ENCODE results near the gene MEGF11. TPM values are rescaled to one million over a fixed set of nuclear protein-coding genes. Genes with fewer than 3 reads are reported as not detected.

Gene MEGF11
- total RNA-seq, 1 experiment from 2014 or later: 1.2 TPM

DNA sequence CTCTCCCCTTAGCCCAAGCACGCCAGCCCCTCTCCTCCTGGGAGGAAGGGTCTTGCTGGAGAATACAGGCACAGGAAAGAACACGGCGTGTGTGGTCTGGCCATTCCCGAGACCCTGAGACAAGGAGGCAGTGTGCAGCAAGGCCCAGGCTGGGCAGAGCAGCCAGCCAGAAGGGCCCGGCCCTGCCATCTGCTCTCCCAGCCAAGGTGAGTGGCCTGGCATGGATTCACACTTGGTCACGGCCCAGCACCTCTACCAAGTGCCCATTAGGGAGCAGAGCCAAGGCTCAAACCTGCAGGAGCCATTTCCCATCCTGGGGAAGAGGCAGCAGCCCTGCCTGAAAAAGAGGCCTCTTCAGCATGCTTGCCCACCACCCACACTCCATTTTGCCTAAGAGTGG, 28.6 kb downstream of the MEGF11 start:
- no CpG with 5 or more reads among the region's 6 CpGs for WGBS (ENCODE audit: extremely low coverage, insufficient read length, low lambda C conversion rate)
- no peak overlapping the region for H3K18ac ChIP-seq (ENCODE audit: insufficient read length, low read depth, low read length)
- H3K27me3 Mint-ChIP-seq (ENCODE audit: low read depth): peaks cover 6% of the 10 kb centered on the region

More for the DNA sequence above, 28.6 kb downstream of the MEGF11 start:
- Histone ChIP-seq H3K4ac (ENCODE audit: low read depth, low read length) (no peak overlapping the region), H4K91ac (ENCODE audit: insufficient read length, low read depth, low read length) (no peak overlapping the region), H3K79me2 (ENCODE audit: insufficient read depth, low read length) (no peaks in the 10 kb centered on the region), H3K23me2 (ENCODE audit: insufficient read length, low read depth, low read length, poor library complexity, severe bottlenecking) (no peaks in the 10 kb centered on the region), H3K14ac (ENCODE audit: insufficient read depth, low read length) (no peak overlapping the region; the same call in 1 of the 2 replicates), H2BK5ac (ENCODE audit: insufficient read length, low read length) (no peak overlapping the region), H2BK12ac (ENCODE audit: insufficient read length, low read depth, low read length) (no peak overlapping the region), H3K9me3 (ENCODE audit: control insufficient read depth, low read depth, low read length) (no peaks in the 10 kb centered on the region), H3K56ac (ENCODE audit: insufficient read length, low read depth, low read length) (no peak overlapping the region), H3K4me2 (ENCODE audit: insufficient read depth, insufficient read length, low read length) (no peak overlapping the region), H2BK20ac (ENCODE audit: low read depth, low read length, poor library complexity, severe bottlenecking) (no peak overlapping the region), H3K79me1 (ENCODE audit: insufficient read depth, low read depth, low read length, poor library complexity, severe bottlenecking) (no peaks in the 10 kb centered on the region), H4K20me1 (ENCODE audit: control insufficient read depth, insufficient read depth, insufficient read length) (no peaks in the 10 kb centered on the region), H3K27me3 (ENCODE audit: insufficient read depth, low read length) (no peaks in the 10 kb centered on the region), H3K4me1 (ENCODE audit: insufficient read depth, low read length) (no peaks in the 10 kb centered on the region), H3K23ac (ENCODE audit: insufficient read length, low read depth, low read length) (no peak overlapping the region), H3K27ac (ENCODE audit: insufficient read length, low read depth, low read length) (no peak overlapping the region), H4K8ac (replicated peaks; ENCODE audit: insufficient read length, low read depth, low read length) (no peak overlapping the region), H4K5ac (ENCODE audit: insufficient read length, low read depth, low read length) (no peak overlapping the region), H2BK15ac (ENCODE audit: low read depth, low read length) (no peak overlapping the region), H3K9ac (ENCODE audit: extremely low read depth, insufficient read length, low read length) (no peak overlapping the region), H2AK5ac (ENCODE audit: insufficient read length, low read length) (no peak overlapping the region), H2BK120ac (ENCODE audit: low read depth, low read length, poor library complexity, severe bottlenecking) (no peak overlapping the region), H2AFZ (ENCODE audit: low read length) (no peak overlapping the region), H3T11ph (ENCODE audit: low read length) (no peak overlapping the region)
- peaks cover 2 to 9% (median 2%) of the 10 kb centered on the region in 3 experiments; a peak in 6 of 7 replicates for H3K36me3 Mint-ChIP-seq (ENCODE audit: insufficient read depth in 1 of 3, low read depth in 3 of 3)
- no peak for DNase-seq
- H3K4me3 Mint-ChIP-seq: no peak overlapping the region
- TF ChIP-seq, protein P1, sequence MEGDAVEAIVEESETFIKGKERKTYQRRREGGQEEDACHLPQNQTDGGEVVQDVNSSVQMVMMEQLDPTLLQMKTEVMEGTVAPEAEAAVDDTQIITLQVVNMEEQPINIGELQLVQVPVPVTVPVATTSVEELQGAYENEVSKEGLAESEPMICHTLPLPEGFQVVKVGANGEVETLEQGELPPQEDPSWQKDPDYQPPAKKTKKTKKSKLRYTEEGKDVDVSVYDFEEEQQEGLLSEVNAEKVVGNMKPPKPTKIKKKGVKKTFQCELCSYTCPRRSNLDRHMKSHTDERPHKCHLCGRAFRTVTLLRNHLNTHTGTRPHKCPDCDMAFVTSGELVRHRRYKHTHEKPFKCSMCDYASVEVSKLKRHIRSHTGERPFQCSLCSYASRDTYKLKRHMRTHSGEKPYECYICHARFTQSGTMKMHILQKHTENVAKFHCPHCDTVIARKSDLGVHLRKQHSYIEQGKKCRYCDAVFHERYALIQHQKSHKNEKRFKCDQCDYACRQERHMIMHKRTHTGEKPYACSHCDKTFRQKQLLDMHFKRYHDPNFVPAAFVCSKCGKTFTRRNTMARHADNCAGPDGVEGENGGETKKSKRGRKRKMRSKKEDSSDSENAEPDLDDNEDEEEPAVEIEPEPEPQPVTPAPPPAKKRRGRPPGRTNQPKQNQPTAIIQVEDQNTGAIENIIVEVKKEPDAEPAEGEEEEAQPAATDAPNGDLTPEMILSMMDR (conservative IDR thresholded peaks at IDR 0.05): no peak
- no peak overlapping the region for H3K27ac Mint-ChIP-seq
- H3K9me3 Mint-ChIP-seq: peaks cover 2 to 3% of the 10 kb centered on the region in 2 experiments; a peak in 3 of 5 replicates
- peaks cover 4 to 22% of the 10 kb centered on the region in 2 experiments for H3K4me1 Mint-ChIP-seq
